GM12878 (cell line): ENCODE results near the gene SMIM7. TPM values are rescaled to one million over a fixed set of nuclear protein-coding genes. Genes with fewer than 3 reads are reported as not detected.

Experiments
- ATAC-seq: fragments of 200-7000 bp; cut with Tn5 transposase; 3 replicates; pipeline ENCODE4 v1.9.1; 2020; ENCODE audit warnings: mild to moderate bottlenecking, moderate library complexity
- BruUV-seq: library from RNA; stranded (reverse); fragments of 400-500 nt; replicated peaks from 2 replicates; lab custom pipeline; 2021; lab: Mats Ljungman, UMichigan
- CTCF ChIA-PET: fragments of 300-600 bp; sonication (Branson Sonifier 250); formaldehyde crosslinking; extraction: SDS; loops from one replicate; lab custom pipeline; 2021; ENCODE audit warnings: inconsistent platforms; lab: Yijun Ruan, JAX
- POLR2A ChIA-PET: fragments of 350-600 bp; formaldehyde crosslinking; extraction: SDS; loops from one replicate; lab custom pipeline; 2021; ENCODE audit warnings: inconsistent platforms; lab: Charles Lee
- RAD21 ChIA-PET: fragments of 300-600 bp; sonication (Branson Sonifier 250); formaldehyde crosslinking; loops from one replicate; lab custom pipeline; 2023; ENCODE audit warnings: antibody characterized with exemption; ENCODE audit not compliant: unreplicated experiment; lab: Charles Lee
- SMC1A ChIA-PET: fragments of 300-600 bp; sonication (Branson Sonifier 250); formaldehyde crosslinking; loops from one replicate; lab custom pipeline; 2023; ENCODE audit not compliant: unreplicated experiment, uncharacterized antibody; lab: Charles Lee
- DNase-seq: peaks from one replicate; pipeline ENCODE4 v3.0.0-alpha.2; 2011; ENCODE audit warnings: low read depth, low spot score
- FAIRE-seq: peaks from 3 replicates; lab custom pipeline; 2011; peaks lifted over from hg19 to GRCh38; lab: Jason Lieb, UNC
- H2AFZ ChIP-seq: 2 replicates; pipeline ENCODE4 v1.6.0; 2011; ENCODE audit warnings: low read depth, low read length, control low read depth; ENCODE audit not compliant: control insufficient read depth
- H3K27ac ChIP-seq: 2 replicates; pipeline ENCODE4 v1.5.1; 2011; ENCODE audit warnings: control low read depth; ENCODE audit not compliant: control insufficient read depth, insufficient read depth
- H3K27me3 ChIP-seq, 2 experiments: replicated peaks in 1 of 2; 2 replicates each; pipeline versions ENCODE4 v1.6.0 to v1.6.1; 2011; ENCODE audit warnings: low read length in 1 of 2; ENCODE audit not compliant: control insufficient read depth in 2 of 2, insufficient read depth in 2 of 2
- H3K36me3 ChIP-seq, 2 experiments: 2 replicates each; pipeline ENCODE4 v1.5.1; 2011; ENCODE audit warnings: low read length in 1 of 2; ENCODE audit not compliant: control insufficient read depth in 2 of 2, insufficient read depth in 2 of 2
- H3K4me1 ChIP-seq: 2 replicates; pipeline ENCODE4 v1.6.1; 2011; ENCODE audit warnings: mild to moderate bottlenecking, low read length, moderate library complexity, mixed read lengths; ENCODE audit not compliant: control insufficient read depth, insufficient read depth
- H3K4me2 ChIP-seq: 2 replicates; pipeline ENCODE4 v1.6.0; 2011; ENCODE audit warnings: control low read depth; ENCODE audit not compliant: control insufficient read depth, insufficient read depth
- H3K4me3 ChIP-seq: fragments of 200-600 bp; sonication (generic); 2 replicates; pipeline ENCODE4 v1.5.1; 2016
- H3K79me2 ChIP-seq: 2 replicates; pipeline ENCODE4 v1.6.0; 2011; ENCODE audit warnings: low read length; ENCODE audit not compliant: control insufficient read depth, insufficient read depth
- H3K9ac ChIP-seq: 2 replicates; pipeline ENCODE4 v1.8.0; 2011; ENCODE audit warnings: low read length, control low read depth, mixed read lengths; ENCODE audit not compliant: control insufficient read depth, insufficient read depth
- H3K9me3 ChIP-seq: replicated peaks from 3 replicates; pipeline ENCODE4 v1.5.1; 2011; ENCODE audit warnings: mild to moderate bottlenecking, low read length; ENCODE audit not compliant: control insufficient read depth, insufficient read depth
- H4K20me1 ChIP-seq: 2 replicates; pipeline ENCODE4 v1.6.0; 2011; ENCODE audit not compliant: control insufficient read depth, insufficient read depth
- ATF7 ChIP-seq: fragments of 450-650 bp; IDR thresholded peaks from 2 replicates; pipeline ENCODE4 v1.6.1; 2016; ENCODE audit warnings: low read depth, mild to moderate bottlenecking
- BMI1 ChIP-seq: fragments of 450-650 bp; IDR thresholded peaks from 2 replicates; pipeline ENCODE4 v1.6.1; 2016; ENCODE audit warnings: mild to moderate bottlenecking, moderate library complexity, borderline replicate concordance
- EED ChIP-seq: sonication (generic); IDR thresholded peaks from 2 replicates; pipeline ENCODE4 v1.6.1; 2016; ENCODE audit warnings: antibody characterized with exemption, low read depth
- ESRRA ChIP-seq: IDR thresholded peaks from 2 replicates; pipeline ENCODE4 v1.6.1; 2012; ENCODE audit warnings: mild to moderate bottlenecking, low read length, improper control_type of control experiment
- ETV6 ChIP-seq, 2 experiments: fragments of 450-650 bp in 1 of 2; IDR thresholded peaks in 1 of 2; conservative IDR thresholded peaks in 1 of 2; 2 replicates each; pipeline ENCODE4 v1.6.1; 2014; ENCODE audit warnings: antibody characterized with exemption in 1 of 2, borderline replicate concordance in 1 of 2, low read depth in 1 of 2, mild to moderate bottlenecking in 1 of 2, moderate library complexity in 1 of 2
- HDAC2 ChIP-seq: fragments of 200-600 bp; sonication (generic); IDR thresholded peaks from 2 replicates; pipeline ENCODE4 v1.6.1; 2017
- HDGF ChIP-seq: fragments of 450-650 bp; IDR thresholded peaks from 2 replicates; pipeline ENCODE4 v1.6.1; 2016; ENCODE audit warnings: antibody characterized with exemption
- MEF2B ChIP-seq: fragments of 450-650 bp; IDR thresholded peaks from 2 replicates; pipeline ENCODE4 v1.6.1; 2018; ENCODE audit warnings: mild to moderate bottlenecking, moderate library complexity; ENCODE audit not compliant: partially characterized antibody, poor library complexity, severe bottlenecking
- NR2F1 ChIP-seq: fragments of 450-650 bp; conservative IDR thresholded peaks from 2 replicates; pipeline ENCODE4 v1.6.1; 2017; ENCODE audit warnings: mild to moderate bottlenecking
- NRF1 ChIP-seq: conservative IDR thresholded peaks from 2 replicates; pipeline ENCODE4 v1.6.1; 2011; ENCODE audit warnings: mild to moderate bottlenecking, low read depth, low read length, improper control_type of control experiment
- POLR2AphosphoS5 ChIP-seq: IDR thresholded peaks from 2 replicates; pipeline ENCODE4 v1.6.1; 2011; ENCODE audit warnings: mild to moderate bottlenecking, low read length, inconsistent platforms
- POU2F2 ChIP-seq: IDR thresholded peaks from 3 replicates; pipeline ENCODE4 v1.6.1; 2011; ENCODE audit warnings: low read depth, mild to moderate bottlenecking, low read length, borderline replicate concordance
- RUNX3 ChIP-seq: IDR thresholded peaks from 2 replicates; pipeline ENCODE4 v1.6.1; 2012; ENCODE audit warnings: low read length, inconsistent platforms
- SMAD5 ChIP-seq: IDR thresholded peaks from 2 replicates; pipeline ENCODE4 v1.6.1; 2016; ENCODE audit warnings: antibody characterized with exemption, low read depth
- SPI1 ChIP-seq: IDR thresholded peaks from 2 replicates; pipeline ENCODE4 v1.6.1; 2011; ENCODE audit warnings: low read depth, mild to moderate bottlenecking, low read length, moderate library complexity, borderline replicate concordance; ENCODE audit not compliant: insufficient read depth
- SREBF2 ChIP-seq: IDR thresholded peaks from 2 replicates; pipeline ENCODE4 v1.6.1; 2012; ENCODE audit warnings: mild to moderate bottlenecking, low read length
- ZBED1 ChIP-seq: IDR thresholded peaks from 2 replicates; pipeline ENCODE4 v1.6.1; 2016; ENCODE audit warnings: borderline replicate concordance
- ZNF217 ChIP-seq: fragments of 450-650 bp; IDR thresholded peaks from 2 replicates; pipeline ENCODE4 v1.6.1; 2017; ENCODE audit warnings: antibody characterized with exemption, mild to moderate bottlenecking
- WGBS: methylation state at CpG from one replicate; pipeline ENCODE4 v1.1.6; 2016; ENCODE audit warnings: low lambda C conversion rate; ENCODE audit not compliant: insufficient replicate concordance, insufficient coverage; ENCODE audit errors: missing lambda C conversion rate; 5-methylcytosine and 5-hydroxymethylcytosine counted together
- in situ Hi-C: fragments of 300-500 bp; cut with MboI; formaldehyde crosslinking; loops from 9 replicates; pipeline ENCODE4 v1.14.3; 2018; ENCODE audit warnings: mixed read lengths
- intact Hi-C: fragments of 100-400 bp; cut with micrococcal nuclease; formaldehyde crosslinking; loops from one replicate; pipeline ENCODE4 v1.14.2; 2022; ENCODE audit not compliant: unreplicated experiment
- polyA plus RNA-seq, 11 experiments: library from polyadenylated mRNA; depleted of rRNA in 4 of 11; unstranded in 6 of 11; stranded (reverse) in 5 of 11; fragments of >200 nt; fragmentation: Nextera tagmentation in 4 of 11; fragmentation: Illumina TruSeq in 1 of 11; extraction: Ambion mirVana in 4 of 11; extraction: Trizol in 1 of 11; gene quantifications; 1 replicate in 1 of 11; 2 replicates in 10 of 11; pipeline versions ENCODE4 v1.2.1 to v1.2.3, GENCODE V29; 2011 to 2016; ENCODE audit warnings: inconsistent platforms in 2 of 11, missing spikeins in 2 of 11, low read depth in 1 of 11
- total RNA-seq, 4 experiments: library from RNA; depleted of rRNA in 3 of 4; stranded (reverse); fragments of >200 nt in 3 of 4; fragmentation: Illumina TruSeq in 1 of 4; extraction: Trizol in 1 of 4; gene quantifications; 2 replicates each; pipeline versions ENCODE4 v1.2.1 to v1.2.3, GENCODE V29; 2013 to 2021

SMIM7 gene
- total and polyA plus RNA-seq, 10 of the 15 experiments (the other 5 are each of a cell fraction or from before 2014, with no cell fraction given), result 45.7 to 170 (median 70.8) TPM

DNA sequence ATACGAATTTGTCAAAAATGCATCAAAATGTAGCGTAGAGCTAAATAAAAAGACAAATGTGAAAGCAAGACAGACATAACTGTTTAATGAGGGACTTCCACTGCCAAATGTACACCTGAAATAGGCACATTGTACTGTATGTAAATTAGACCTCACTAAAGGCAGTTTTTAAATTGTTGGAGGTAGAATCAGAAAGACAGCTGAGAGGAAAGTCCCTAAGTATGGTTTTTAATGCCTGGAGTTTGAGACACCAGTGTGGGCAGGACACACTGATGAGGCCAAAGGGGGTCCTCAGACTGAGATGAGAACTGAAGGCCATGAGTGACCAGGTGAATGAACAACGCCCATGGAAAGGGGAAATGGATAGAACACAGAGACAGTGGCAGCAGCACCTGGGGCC is 54.8 kb downstream of the SMIM7 start:
- Histone ChIP-seq H3K4me3 (no peak overlapping the region), H3K79me2 (peaks cover 94% of the 10 kb centered on the region), H4K20me1 (peaks cover 19% of the 10 kb centered on the region; the same call in 1 of the 2 replicates), H3K27me3 (no peaks in the 10 kb centered on the region), H3K9me3 (no peaks in the 10 kb centered on the region), H2AFZ (no peak overlapping the region), H3K9ac (no peak overlapping the region; the same call in 1 of the 2 replicates), H3K36me3 (peaks cover 0 to 21% of the 10 kb centered on the region in 2 experiments; a peak in 3 of 4 replicates), H3K4me2 (peak overlapping the region; percentile 44; the same call in 1 of the 2 replicates), H3K4me1 (peaks cover 36% of the 10 kb centered on the region), H3K27ac (peak overlapping the region; percentile 9; the same call in 1 of the 2 replicates)
- POLR2A ChIA-PET, result interaction anchor here (1.1 to 2.7 kb wide), 3 partner anchors 11 to 21 kb away, joined by 3 to 8 read pairs (median 4); no protein-coding TSS in a partner anchor
- RAD21 ChIA-PET, result interaction anchor here (1.3 to 2.5 kb wide), 3 partner anchors 16 to 21 kb away, joined by 3 to 8 read pairs (median 4); no protein-coding TSS in a partner anchor
- BruUV-seq, result no TSS peak
- CTCF ChIA-PET, result interaction anchor here (1.1 to 1.9 kb wide), 6 partner anchors 9 to 34 kb away, joined by 3 to 7 read pairs (median 4); no protein-coding TSS in a partner anchor
- ATAC-seq, result peak; percentile 59
- SMC1A ChIA-PET, result interaction anchor here (0.9 to 3.3 kb wide), 6 partner anchors 12 to 20 kb away, joined by 3 to 10 read pairs (median 7); no protein-coding TSS in a partner anchor
- WGBS, result 10% methylated on average over 3 of the region's 3 CpGs
- DNase-seq, result no peak
- peak; percentile 47 for TF ChIP-seq NR2F1
- TF ChIP-seq POU2F2, result peak; percentile 23; the same call in 1 of the 3 replicates
- TF ChIP-seq EED, result no peak
- TF ChIP-seq ETV6 (conservative IDR thresholded peaks at IDR 0.05 in 1 of 2, IDR thresholded peaks at IDR 0.05 in 1 of 2; ENCODE audit: borderline replicate concordance in 1 of 2, low read depth in 1 of 2), result no peak
- TF ChIP-seq HDAC2, result no peak
- no peak for TF ChIP-seq ZBED1
- TF ChIP-seq SMAD5, result no peak
- TF ChIP-seq MEF2B, result peak; percentile 39
- TF ChIP-seq ATF7, result no peak
- no peak for TF ChIP-seq ESRRA
- no peak for TF ChIP-seq POLR2AphosphoS5
- TF ChIP-seq NRF1, result no peak
- TF ChIP-seq ZNF217, result peak; percentile 64; the same call in 1 of the 2 replicates
- peak; percentile 18; the same call in 1 of the 2 replicates for TF ChIP-seq SPI1
- peak; percentile 20; the same call in 1 of the 2 replicates for TF ChIP-seq RUNX3
- no peak for TF ChIP-seq BMI1
- TF ChIP-seq HDGF, result 0 out of 2 replicates have a peak, but pooled peaks have one; percentile 55
- no peak for TF ChIP-seq SREBF2
- TF ChIP-seq, all 136 proteins: peak for 7
- FAIRE-seq, result no peak
- in situ Hi-C loops (no loop called here), intact Hi-C loops (no loop called here)
